Trophoblast cell (in vitro differentiated cells and primary cell): Measurements from ENCODE around the gene KCNS1.

Source experiments
- DNase-seq, 2 donors: peaks; one replicate each; pipeline ENCODE4 v3.0.0-alpha.2; 2016
- H2AFZ ChIP-seq: 2 replicates; pipeline ENCODE4 v1.6.1; 2013; ENCODE audit warnings: low read length, moderate library complexity, mild to moderate bottlenecking; ENCODE audit not compliant: insufficient read depth, poor library complexity
- H2AK5ac ChIP-seq: 2 replicates; pipeline ENCODE4 v1.6.1; 2013; ENCODE audit warnings: mild to moderate bottlenecking, low read length
- H2BK120ac ChIP-seq: 2 replicates; pipeline ENCODE4 v1.6.1; 2013; ENCODE audit warnings: low read length, mild to moderate bottlenecking, moderate library complexity; ENCODE audit not compliant: insufficient read depth, poor library complexity
- H2BK12ac ChIP-seq: 2 replicates; pipeline ENCODE4 v1.6.1; 2013; ENCODE audit warnings: mild to moderate bottlenecking, low read length, moderate library complexity
- H2BK5ac ChIP-seq: 2 replicates; pipeline ENCODE4 v1.6.1; 2013; ENCODE audit warnings: low read length, low read depth, moderate library complexity, mild to moderate bottlenecking; ENCODE audit not compliant: poor library complexity
- H3K14ac ChIP-seq: 2 replicates; pipeline ENCODE4 v1.6.1; 2013; ENCODE audit warnings: mild to moderate bottlenecking, low read length
- H3K18ac ChIP-seq: 2 replicates; pipeline ENCODE4 v1.6.1; 2013; ENCODE audit warnings: mild to moderate bottlenecking, low read length
- H3K23ac ChIP-seq: 2 replicates; pipeline ENCODE4 v1.6.1; 2013; ENCODE audit warnings: low read length
- H3K27ac ChIP-seq: 2 replicates; pipeline ENCODE4 v1.5.1; 2013; ENCODE audit warnings: low read depth, mild to moderate bottlenecking, inconsistent platforms, low read length, moderate library complexity
- H3K27me3 ChIP-seq: 2 replicates; pipeline ENCODE4 v1.6.1; 2013; ENCODE audit warnings: inconsistent platforms, mild to moderate bottlenecking, low read length, moderate library complexity; ENCODE audit not compliant: insufficient read depth
- H3K36me3 ChIP-seq, 2 experiments: 1 replicate in 1 of 2; 2 replicates in 1 of 2; pipeline ENCODE4 v1.6.1; 2013; ENCODE audit warnings: low read length in 2 of 2, mild to moderate bottlenecking in 2 of 2, moderate library complexity in 1 of 2; ENCODE audit not compliant: insufficient read depth in 2 of 2, control insufficient read depth in 1 of 2
- H3K4ac ChIP-seq: 2 replicates; pipeline ENCODE4 v1.6.1; 2013; ENCODE audit warnings: low read depth, mild to moderate bottlenecking, low read length, moderate library complexity
- H3K4me1 ChIP-seq, 2 experiments: 1 replicate in 1 of 2; 2 replicates in 1 of 2; pipeline ENCODE4 v1.6.1; 2013; ENCODE audit warnings: low read length in 2 of 2, mild to moderate bottlenecking in 2 of 2, moderate library complexity in 1 of 2; ENCODE audit not compliant: insufficient read depth in 2 of 2, control insufficient read depth in 1 of 2
- H3K4me2 ChIP-seq: 2 replicates; pipeline ENCODE4 v1.6.1; 2013; ENCODE audit warnings: inconsistent platforms, mild to moderate bottlenecking, low read length, moderate library complexity
- H3K4me3 ChIP-seq: 2 replicates; pipeline ENCODE4 v1.5.1; 2013; ENCODE audit warnings: mild to moderate bottlenecking, low read depth, low read length, inconsistent platforms
- H3K79me1 ChIP-seq: one replicate; pipeline ENCODE4 v1.6.1; 2013; ENCODE audit warnings: low read length
- H3K79me2 ChIP-seq: 2 replicates; pipeline ENCODE4 v1.6.1; 2013; ENCODE audit warnings: low read length, mild to moderate bottlenecking; ENCODE audit not compliant: control insufficient read depth, insufficient read depth, poor library complexity
- H3K9ac ChIP-seq: 2 replicates; pipeline ENCODE4 v1.6.1; 2013; ENCODE audit warnings: mild to moderate bottlenecking, low read length
- H3K9me3 ChIP-seq: 2 replicates; pipeline ENCODE4 v1.6.1; 2013; ENCODE audit warnings: low read depth, mild to moderate bottlenecking, control low read depth, inconsistent platforms, low read length; ENCODE audit not compliant: insufficient read depth
- H4K12ac ChIP-seq: 2 replicates; pipeline ENCODE4 v1.6.1; 2013; ENCODE audit warnings: low read depth, mild to moderate bottlenecking, low read length, moderate library complexity
- H4K8ac ChIP-seq: 2 replicates; pipeline ENCODE4 v1.6.1; 2013; ENCODE audit warnings: low read depth, mild to moderate bottlenecking, low read length, moderate library complexity
- H4K91ac ChIP-seq: one replicate; pipeline ENCODE4 v1.6.1; 2013; ENCODE audit warnings: low read depth, mild to moderate bottlenecking, low read length, moderate library complexity
- WGBS: extraction: QIAGEN DNeasy Blood & Tissue Kit; methylation state at CpG from one replicate; pipeline ENCODE4 v1.1.7; 2013; ENCODE audit warnings: missing lambda C conversion rate; ENCODE audit not compliant: insufficient read length, insufficient coverage; ENCODE audit errors: extremely low coverage; 5-methylcytosine and 5-hydroxymethylcytosine counted together

KCNS1 gene

DNA sequence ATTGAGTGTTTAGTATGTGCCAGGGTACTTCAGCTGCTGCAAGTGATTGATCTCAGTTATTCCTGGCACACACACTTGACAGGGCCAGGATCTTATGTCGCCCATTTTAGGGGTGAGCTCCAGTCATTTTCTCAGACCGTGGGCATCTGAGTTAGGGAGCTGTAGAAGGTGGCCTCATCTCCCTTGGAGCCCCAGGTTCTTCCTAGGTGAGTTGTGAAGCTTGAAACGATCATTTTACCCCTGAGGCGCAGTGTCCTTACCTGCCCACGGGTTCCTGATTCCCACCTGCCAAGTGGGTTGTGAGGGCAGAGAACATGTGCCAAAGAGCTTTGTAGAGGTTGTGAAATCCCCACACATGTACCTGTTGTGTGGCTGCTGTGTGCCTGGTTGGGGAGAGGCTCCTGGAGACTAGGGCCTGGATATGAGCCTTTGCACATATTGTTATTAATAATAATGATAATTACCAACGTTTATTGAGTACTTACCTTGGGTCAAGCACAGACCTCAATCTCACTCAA lies 465 bp upstream of the KCNS1 start:
- H3K4me1 ChIP-seq, result peaks cover 0 to 10% of the 10 kb centered on the region in 2 experiments
- no peak overlapping the region for H2BK5ac ChIP-seq
- H3K14ac ChIP-seq, result peak overlapping the region; percentile 11
- peak overlapping the region; percentile 89 for H4K8ac ChIP-seq
- H3K4ac ChIP-seq, result peak overlapping the region; percentile 22
- DNase-seq, result no peak
- no peak overlapping the region for H3K4me3 ChIP-seq
- peak overlapping the region; percentile 70 for H2BK120ac ChIP-seq
- peak overlapping the region; percentile 6 for H2BK12ac ChIP-seq
- peaks cover 6% of the 10 kb centered on the region for H3K9me3 ChIP-seq
- peak overlapping the region; percentile 50 for H4K91ac ChIP-seq
- peaks cover 7 to 10% of the 10 kb centered on the region in 2 experiments for H3K36me3 ChIP-seq
- H3K27me3 ChIP-seq, result no peaks in the 10 kb centered on the region
- no peak overlapping the region for H3K27ac ChIP-seq
- WGBS, result no CpG with 5 or more reads among the region's 6 CpGs
- H3K18ac ChIP-seq, result peak overlapping the region; percentile 41
- no peak overlapping the region for H4K12ac ChIP-seq
- H3K79me1 ChIP-seq, result peaks cover 5% of the 10 kb centered on the region
- H3K23ac ChIP-seq, result no peak overlapping the region
- no peaks in the 10 kb centered on the region for H3K79me2 ChIP-seq
- H2AK5ac ChIP-seq, result peak overlapping the region; percentile 5
- no peak overlapping the region for H3K9ac ChIP-seq
- peak overlapping the region; percentile 58 for H3K4me2 ChIP-seq
- no peak overlapping the region for H2AFZ ChIP-seq

DNA sequence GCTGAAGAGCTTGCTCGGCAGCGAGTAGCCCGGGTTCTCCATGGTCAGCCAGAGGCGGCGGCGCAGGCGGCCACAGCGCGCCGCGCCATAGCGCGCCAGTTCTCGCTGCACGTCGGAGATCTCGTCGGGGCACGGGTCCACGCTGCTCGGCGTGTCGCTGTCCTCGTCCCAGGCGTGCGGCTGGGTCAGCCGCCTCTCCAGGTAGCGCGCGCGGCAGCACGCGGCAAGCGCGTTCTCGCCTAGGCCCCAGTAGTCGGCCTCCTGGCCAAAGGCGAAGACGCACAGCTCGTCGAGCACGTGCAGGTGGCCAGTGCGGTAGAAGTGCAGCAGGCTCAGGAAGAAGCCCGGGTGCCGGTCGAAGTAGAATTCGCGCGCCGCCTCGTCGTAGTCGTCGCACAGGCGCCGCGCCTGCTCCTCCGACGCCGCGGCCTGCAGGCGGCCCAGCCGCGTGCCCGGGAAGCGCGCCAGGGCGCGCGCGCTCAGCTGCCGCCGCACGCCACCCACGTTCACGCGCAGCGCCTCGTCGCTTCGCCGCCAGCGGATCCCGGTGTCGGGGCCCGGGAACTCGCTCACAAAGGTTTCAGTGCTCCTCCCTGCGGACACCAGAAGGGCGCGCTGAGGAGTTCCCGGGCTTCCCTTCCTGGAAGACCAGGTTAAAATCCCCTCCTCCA lies 2.7 kb downstream of the KCNS1 start:
- no CpG with 5 or more reads among the region's 91 CpGs for WGBS
- H3K36me3 ChIP-seq, result peaks cover 11 to 17% of the 10 kb centered on the region in 2 experiments
- H2BK120ac ChIP-seq, result no peak overlapping the region
- H2AK5ac ChIP-seq, result peak overlapping the region; percentile 7
- H3K79me1 ChIP-seq, result peaks cover 10% of the 10 kb centered on the region
- no peak overlapping the region for H3K23ac ChIP-seq
- H2BK5ac ChIP-seq, result no peak overlapping the region
- H3K9me3 ChIP-seq, result peaks cover 6% of the 10 kb centered on the region
- peak in 1 of 2 donors; percentile 51 for DNase-seq
- H3K79me2 ChIP-seq, result no peaks in the 10 kb centered on the region
- H4K91ac ChIP-seq, result peak overlapping the region; percentile 36
- H3K9ac ChIP-seq, result no peak overlapping the region
- peak overlapping the region; percentile 16 for H2BK12ac ChIP-seq
- H4K8ac ChIP-seq, result peak overlapping the region; percentile 7
- no peak overlapping the region for H3K27ac ChIP-seq
- no peak overlapping the region for H3K18ac ChIP-seq
- no peak overlapping the region for H3K14ac ChIP-seq
- H3K4me2 ChIP-seq, result peak overlapping the region; percentile 50
- H3K4me1 ChIP-seq, result peaks cover 6 to 8% of the 10 kb centered on the region in 2 experiments
- H3K4me3 ChIP-seq, result no peak overlapping the region
- H4K12ac ChIP-seq, result no peak overlapping the region
- H3K27me3 ChIP-seq, result no peaks in the 10 kb centered on the region
- peak overlapping the region; percentile 1 for H2AFZ ChIP-seq
- H3K4ac ChIP-seq, result no peak overlapping the region

GRCh38 chr20:45097485-45098102 lies 3.3 kb downstream of the KCNS1 start:
- H4K8ac ChIP-seq, result no peak overlapping the region
- H3K4me2 ChIP-seq, result no peak overlapping the region
- no peak overlapping the region for H2AFZ ChIP-seq
- H3K36me3 ChIP-seq, result peaks cover 11 to 17% of the 10 kb centered on the region in 2 experiments
- H3K27me3 ChIP-seq, result no peaks in the 10 kb centered on the region
- H2AK5ac ChIP-seq, result peak overlapping the region; percentile 1
- H3K9me3 ChIP-seq, result peaks cover 6% of the 10 kb centered on the region
- H3K4me3 ChIP-seq, result no peak overlapping the region
- H2BK12ac ChIP-seq, result no peak overlapping the region
- H3K4me1 ChIP-seq, result peaks cover 6 to 8% of the 10 kb centered on the region in 2 experiments
- no CpG with 5 or more reads among the region's 56 CpGs for WGBS
- no peak overlapping the region for H4K91ac ChIP-seq
- no peak overlapping the region for H2BK5ac ChIP-seq
- no peak overlapping the region for H4K12ac ChIP-seq
- H3K27ac ChIP-seq, result no peak overlapping the region
- H3K9ac ChIP-seq, result no peak overlapping the region
- H3K18ac ChIP-seq, result no peak overlapping the region
- H3K23ac ChIP-seq, result no peak overlapping the region
- DNase-seq, result peak in 1 of 2 donors; percentile 58
- no peaks in the 10 kb centered on the region for H3K79me2 ChIP-seq
- no peak overlapping the region for H2BK120ac ChIP-seq
- no peak overlapping the region for H3K4ac ChIP-seq
- no peak overlapping the region for H3K14ac ChIP-seq
- peaks cover 10% of the 10 kb centered on the region for H3K79me1 ChIP-seq

DNA sequence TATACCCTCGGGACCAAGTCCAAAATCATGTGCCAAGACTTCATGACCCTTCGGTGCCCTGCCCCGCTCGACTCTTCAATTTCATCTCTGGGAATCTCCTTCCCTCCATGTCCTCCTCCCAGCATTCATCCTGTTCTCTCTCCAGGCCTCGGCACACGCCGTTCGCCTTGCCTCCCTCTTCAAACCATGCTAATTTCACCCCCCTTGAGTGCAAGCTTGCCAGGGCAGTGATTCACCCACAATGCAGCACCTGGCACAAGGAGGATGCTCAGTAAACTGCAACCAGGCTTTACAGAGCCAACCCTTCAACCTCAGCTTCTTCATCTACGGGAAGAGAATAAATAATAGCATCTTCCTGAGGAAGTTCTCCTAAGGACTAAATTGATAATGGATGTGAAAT lies 4.1 kb downstream of the KCNS1 start:
- H3K4me1 ChIP-seq, result peaks cover 6 to 8% of the 10 kb centered on the region in 2 experiments
- no peak overlapping the region for H3K27ac ChIP-seq
- no peak overlapping the region for H2AFZ ChIP-seq
- H3K4ac ChIP-seq, result no peak overlapping the region
- WGBS, result no CpG with 5 or more reads among the region's 9 CpGs
- no peak overlapping the region for H3K23ac ChIP-seq
- H3K4me3 ChIP-seq, result no peak overlapping the region
- no peak overlapping the region for H3K18ac ChIP-seq
- no peaks in the 10 kb centered on the region for H3K27me3 ChIP-seq
- H2BK5ac ChIP-seq, result no peak overlapping the region
- H3K9me3 ChIP-seq, result peaks cover 6% of the 10 kb centered on the region
- H3K79me1 ChIP-seq, result peaks cover 10% of the 10 kb centered on the region
- H3K79me2 ChIP-seq, result no peaks in the 10 kb centered on the region
- H4K8ac ChIP-seq, result no peak overlapping the region
- no peak overlapping the region for H4K12ac ChIP-seq
- H3K4me2 ChIP-seq, result no peak overlapping the region
- no peak overlapping the region for H3K9ac ChIP-seq
- H2AK5ac ChIP-seq, result no peak overlapping the region
- H3K14ac ChIP-seq, result no peak overlapping the region
- H4K91ac ChIP-seq, result peak overlapping the region; percentile 42
- H2BK120ac ChIP-seq, result no peak overlapping the region
- peaks cover 11 to 19% of the 10 kb centered on the region in 2 experiments for H3K36me3 ChIP-seq
- DNase-seq, result no peak
- no peak overlapping the region for H2BK12ac ChIP-seq
